NOMO-1 treated with DMSO at 0.1 percent for 48 hours (cell line): ENCODE data around the gene RDH11.

Source experiments
- DNase-seq: peaks from one replicate; lab custom pipeline; 2025; ENCODE audit not compliant: unreplicated experiment; lab: John Stamatoyannopoulos, UW

RDH11 gene

GRCh38 chr14:67650694-67651093 lies 44.9 kb downstream of the RDH11 start:
- no peak for DNase-seq

- DNase-seq = no peak
Observed at GRCh38 chr14:67650151-67650550, 45.4 kb downstream of the RDH11 start.

GRCh38 chr14:67646131-67646530 lies 49.4 kb downstream of the RDH11 start:
- no peak for DNase-seq

GRCh38 chr14:67645414-67645813 lies 50.1 kb downstream of the RDH11 start:
- DNase-seq = no peak

- DNase-seq = no peak
Observed at GRCh38 chr14:67644428-67644827, 51.1 kb downstream of the RDH11 start.

- no peak for DNase-seq
Observed at GRCh38 chr14:67643713-67644112, 51.9 kb downstream of the RDH11 start.

GRCh38 chr14:67641902-67642749 lies 53.4 kb downstream of the RDH11 start:
- no peak for DNase-seq

- no peak for DNase-seq
Observed at GRCh38 chr14:67641480-67641879, 54.1 kb downstream of the RDH11 start.

GRCh38 chr14:67638642-67639041 lies 56.9 kb downstream of the RDH11 start:
- no peak for DNase-seq

GRCh38 chr14:67636361-67636919 lies 59.1 kb downstream of the RDH11 start:
- no peak for DNase-seq

GRCh38 chr14:67633451-67634147 lies 62.0 kb downstream of the RDH11 start:
- DNase-seq = no peak

GRCh38 chr14:67630938-67631337 lies 64.6 kb downstream of the RDH11 start:
- DNase-seq = no peak

GRCh38 chr14:67630186-67630585 lies 65.4 kb downstream of the RDH11 start:
- no peak for DNase-seq

GRCh38 chr14:67627519-67627918 lies 68.0 kb downstream of the RDH11 start:
- no peak for DNase-seq
